ENCODE results near the gene GATAD2A. TPM values are rescaled to one million over a fixed set of nuclear protein-coding genes. Genes with fewer than 3 reads are reported as not detected.

Gene GATAD2A
- total RNA-seq, 1 experiment from 2014 or later, result 189 TPM

DNA sequence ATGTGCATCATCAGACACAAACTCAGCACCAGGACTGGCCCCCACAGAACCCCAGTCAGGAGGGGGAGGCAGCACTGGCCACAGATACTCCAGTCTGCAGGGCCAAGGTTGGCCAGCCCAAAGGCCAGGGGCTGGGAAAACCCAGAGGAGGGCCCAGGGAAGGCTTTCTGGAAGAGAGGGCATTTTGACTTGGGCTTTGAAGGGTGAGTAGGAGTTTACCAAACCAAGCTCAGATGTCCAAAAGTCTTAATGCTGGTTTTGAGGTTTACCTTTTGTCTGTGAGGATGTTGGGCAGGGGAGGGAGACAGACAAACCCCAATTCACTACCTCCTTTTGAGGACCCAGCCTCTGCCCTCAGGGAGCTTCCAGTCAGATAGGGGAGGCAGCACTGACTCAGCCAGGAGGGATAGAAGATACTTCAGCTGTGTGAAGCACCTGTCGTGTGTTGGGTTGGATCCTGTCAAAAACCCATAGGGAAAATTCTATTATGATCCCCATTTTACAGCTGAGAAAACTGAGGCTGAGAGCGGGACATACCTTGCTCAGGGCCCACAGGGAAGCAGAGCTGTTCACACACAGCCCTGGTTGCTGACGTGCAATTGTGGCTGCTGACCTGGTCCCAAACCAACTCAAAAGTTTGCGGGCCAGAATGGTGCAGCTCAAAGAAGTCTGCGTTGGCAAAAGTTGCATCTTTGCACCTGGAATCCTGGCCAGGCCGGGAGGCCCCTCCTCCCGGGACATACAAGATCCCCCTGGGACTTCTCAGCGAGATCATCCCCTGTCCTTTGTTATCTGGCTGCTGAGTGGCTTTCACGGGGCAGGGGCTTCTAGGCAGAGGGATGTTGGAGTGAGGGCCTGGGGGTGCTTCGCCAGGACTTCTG, 145.7 kb downstream of the GATAD2A start:
- whole genome bisulfite sequencing (ENCODE audit: extremely low coverage, insufficient read length, low lambda C conversion rate), result no CpG with 5 or more reads among the region's 10 CpGs
- H4K91ac ChIP-seq (ENCODE audit: insufficient read length, low read depth, low read length), result no peak overlapping the region
- H3K79me1 ChIP-seq (ENCODE audit: insufficient read depth, low read depth, low read length, poor library complexity, severe bottlenecking), result no peaks in the 10 kb centered on the region
- H3K23me2 ChIP-seq (ENCODE audit: insufficient read length, low read depth, low read length, poor library complexity, severe bottlenecking), result no peaks in the 10 kb centered on the region
- TF ChIP-seq, protein P1, sequence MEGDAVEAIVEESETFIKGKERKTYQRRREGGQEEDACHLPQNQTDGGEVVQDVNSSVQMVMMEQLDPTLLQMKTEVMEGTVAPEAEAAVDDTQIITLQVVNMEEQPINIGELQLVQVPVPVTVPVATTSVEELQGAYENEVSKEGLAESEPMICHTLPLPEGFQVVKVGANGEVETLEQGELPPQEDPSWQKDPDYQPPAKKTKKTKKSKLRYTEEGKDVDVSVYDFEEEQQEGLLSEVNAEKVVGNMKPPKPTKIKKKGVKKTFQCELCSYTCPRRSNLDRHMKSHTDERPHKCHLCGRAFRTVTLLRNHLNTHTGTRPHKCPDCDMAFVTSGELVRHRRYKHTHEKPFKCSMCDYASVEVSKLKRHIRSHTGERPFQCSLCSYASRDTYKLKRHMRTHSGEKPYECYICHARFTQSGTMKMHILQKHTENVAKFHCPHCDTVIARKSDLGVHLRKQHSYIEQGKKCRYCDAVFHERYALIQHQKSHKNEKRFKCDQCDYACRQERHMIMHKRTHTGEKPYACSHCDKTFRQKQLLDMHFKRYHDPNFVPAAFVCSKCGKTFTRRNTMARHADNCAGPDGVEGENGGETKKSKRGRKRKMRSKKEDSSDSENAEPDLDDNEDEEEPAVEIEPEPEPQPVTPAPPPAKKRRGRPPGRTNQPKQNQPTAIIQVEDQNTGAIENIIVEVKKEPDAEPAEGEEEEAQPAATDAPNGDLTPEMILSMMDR (conservative IDR thresholded peaks at IDR 0.05), result no peak
- no peak overlapping the region for H3K23ac ChIP-seq (ENCODE audit: insufficient read length, low read depth, low read length)
- no peak overlapping the region for H2AFZ ChIP-seq (ENCODE audit: low read length)
- H3K4me1 ChIP-seq (ENCODE audit: insufficient read depth, low read length), result no peaks in the 10 kb centered on the region
- Mint-ChIP-seq H3K27me3 (ENCODE audit: low read depth) (peaks cover 7% of the 10 kb centered on the region), H3K4me1 (peaks cover 0 to 8% of the 10 kb centered on the region in 2 experiments; a peak in 2 of 4 replicates), H3K9me3 (no peaks in the 10 kb centered on the region; a peak in 1 of 5 replicates), H3K4me3 (no peak overlapping the region), H3K36me3 (ENCODE audit: insufficient read depth in 1 of 3, low read depth in 3 of 3) (no peaks in the 10 kb centered on the region; a peak in 1 of 7 replicates), H3K27ac (peak overlapping the region in 1 of 3 experiments; percentile 59; a peak in 1 of 7 replicates)
- no peak overlapping the region for H3K14ac ChIP-seq (ENCODE audit: insufficient read depth, low read length)
- H3K4me2 ChIP-seq (ENCODE audit: insufficient read depth, insufficient read length, low read length), result no peak overlapping the region
- no peak overlapping the region for H3T11ph ChIP-seq (ENCODE audit: low read length)
- peak; percentile 32 for DNase-seq
- no peak overlapping the region for H4K8ac ChIP-seq (replicated peaks; ENCODE audit: insufficient read length, low read depth, low read length)
- H2AK5ac ChIP-seq (ENCODE audit: insufficient read length, low read length), result no peak overlapping the region
- no peaks in the 10 kb centered on the region for H3K9me3 ChIP-seq (ENCODE audit: control insufficient read depth, low read depth, low read length)
- H2BK5ac ChIP-seq (ENCODE audit: insufficient read length, low read length), result no peak overlapping the region
- H3K27me3 ChIP-seq (ENCODE audit: insufficient read depth, low read length), result no peaks in the 10 kb centered on the region
- H2BK120ac ChIP-seq (ENCODE audit: low read depth, low read length, poor library complexity, severe bottlenecking), result no peak overlapping the region
- H3K18ac ChIP-seq (ENCODE audit: insufficient read length, low read depth, low read length), result no peak overlapping the region
- H3K56ac ChIP-seq (ENCODE audit: insufficient read length, low read depth, low read length), result no peak overlapping the region
- H4K5ac ChIP-seq (ENCODE audit: insufficient read length, low read depth, low read length), result no peak overlapping the region
- H3K9ac ChIP-seq (ENCODE audit: extremely low read depth, insufficient read length, low read length), result no peak overlapping the region
- H3K4ac ChIP-seq (ENCODE audit: low read depth, low read length), result no peak overlapping the region
- no peak overlapping the region for H2BK15ac ChIP-seq (ENCODE audit: low read depth, low read length)
- H4K20me1 ChIP-seq (ENCODE audit: control insufficient read depth, insufficient read depth, insufficient read length), result no peaks in the 10 kb centered on the region
- no peaks in the 10 kb centered on the region for H3K79me2 ChIP-seq (ENCODE audit: insufficient read depth, low read length)
- H2BK12ac ChIP-seq (ENCODE audit: insufficient read length, low read depth, low read length), result no peak overlapping the region
- H2BK20ac ChIP-seq (ENCODE audit: low read depth, low read length, poor library complexity, severe bottlenecking), result no peak overlapping the region
- H3K27ac ChIP-seq (ENCODE audit: insufficient read length, low read depth, low read length), result no peak overlapping the region
